GM19324 (cell line): ENCODE data around the gene PIP4K2C.
"Not testable (repeated sequence)": the region's sequence is repeated elsewhere in the genome, so short reads cannot be mapped to it uniquely, and the experiment has no call there.

Experiments
- ATAC-seq: cut with Tn5 transposase; IDR thresholded peaks from one replicate; pipeline ENCODE4 v1.9.1; 2021; ENCODE audit warnings: mild to moderate bottlenecking, moderate library complexity; ENCODE audit not compliant: unreplicated experiment, low FRiP score

PIP4K2C gene

DNA sequence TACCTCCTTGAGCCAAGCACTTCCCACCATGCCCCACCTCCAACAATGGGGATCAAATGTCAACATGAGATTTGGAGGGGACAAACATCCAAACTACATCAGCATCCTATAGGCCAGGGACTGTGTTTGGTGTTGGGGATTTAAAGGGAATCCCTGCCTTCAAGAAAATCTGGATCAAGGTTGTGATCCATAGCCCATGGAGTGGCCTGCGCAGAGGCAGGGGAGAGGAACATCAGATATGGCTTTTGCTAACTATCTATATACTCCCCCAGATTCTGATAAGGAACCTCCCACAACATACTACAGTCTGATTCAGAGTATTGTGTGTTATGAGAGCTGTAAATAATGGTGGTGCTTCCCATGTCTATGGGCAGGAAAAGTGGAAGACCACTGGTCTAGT is 36.1 kb upstream of the PIP4K2C start:
- no peak for ATAC-seq

DNA sequence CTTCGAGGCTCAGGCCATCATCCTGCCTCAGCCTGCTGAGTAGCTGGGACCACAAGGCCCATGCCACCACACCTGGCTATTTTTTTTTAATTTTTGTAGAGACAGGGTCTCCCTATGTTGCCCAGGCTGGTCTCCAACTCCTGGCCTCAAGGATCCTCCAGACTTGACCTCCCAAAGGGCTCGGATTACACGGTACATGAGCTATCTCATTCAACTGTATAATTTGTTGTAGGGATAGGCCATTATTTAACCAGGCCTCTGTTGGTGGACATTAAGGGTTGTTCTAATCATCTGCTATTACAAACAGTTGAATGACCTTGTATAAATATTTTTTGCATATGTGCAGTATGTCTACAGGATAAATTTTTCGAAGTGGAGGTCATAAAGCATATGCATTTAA is 32.1 kb upstream of the PIP4K2C start:
- no peak for ATAC-seq

DNA sequence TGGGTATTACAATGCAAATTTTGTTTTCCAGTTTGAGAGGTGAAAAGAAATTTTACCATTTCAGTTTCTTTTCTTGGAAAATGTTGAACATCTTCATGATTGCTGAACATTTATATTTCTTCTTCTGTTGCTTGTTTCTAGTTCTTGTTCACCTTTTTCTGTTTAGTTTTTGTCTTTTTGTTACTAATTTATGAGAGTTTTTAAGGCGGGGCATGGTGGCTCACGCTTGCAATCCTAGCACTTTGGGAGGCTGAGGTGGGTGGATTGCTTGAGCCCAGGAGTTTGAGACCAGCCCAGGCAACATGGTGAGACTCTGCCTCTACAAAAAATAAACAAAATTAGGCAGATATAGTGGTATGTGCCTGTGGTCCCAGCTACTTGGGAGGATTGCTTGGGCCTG is 30.5 kb upstream of the PIP4K2C start:
- ATAC-seq, result no peak

DNA sequence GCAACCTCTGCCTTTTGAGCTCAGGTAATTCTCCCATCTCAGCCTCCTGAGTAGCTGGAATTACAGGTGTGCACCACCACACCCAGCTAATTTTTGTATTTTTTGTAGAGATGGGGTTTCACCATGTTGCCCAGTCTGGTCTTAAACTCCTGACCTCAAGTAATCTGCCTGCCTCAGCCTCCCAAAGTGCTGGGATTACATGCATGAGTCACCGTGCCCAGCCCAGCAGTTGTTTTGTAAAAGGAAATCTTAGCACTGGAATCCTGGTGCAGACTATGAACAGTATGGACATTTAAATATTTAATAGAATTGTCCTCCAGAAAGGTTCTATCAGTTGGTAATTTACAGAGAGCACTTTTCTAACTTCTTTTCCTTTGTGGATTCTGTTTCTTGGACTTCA is 29.9 kb upstream of the PIP4K2C start:
- ATAC-seq, result not testable (repeated sequence)

DNA sequence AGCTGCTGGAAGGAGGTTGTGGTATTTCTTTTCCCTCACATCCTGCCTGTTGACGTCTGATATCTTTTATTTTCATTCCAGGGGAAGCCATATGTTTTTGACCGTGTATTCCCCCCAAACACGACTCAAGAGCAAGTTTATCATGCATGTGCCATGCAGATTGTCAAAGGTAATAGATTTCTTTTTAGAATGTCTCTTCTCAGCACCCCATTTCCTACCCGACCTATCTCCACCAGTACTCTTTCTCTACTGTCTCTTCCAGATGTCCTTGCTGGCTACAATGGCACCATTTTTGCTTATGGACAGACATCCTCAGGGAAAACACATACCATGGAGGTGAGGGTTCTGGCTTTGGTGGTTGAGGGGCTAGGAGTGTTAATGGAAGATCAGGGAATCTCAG is 27.6 kb upstream of the PIP4K2C start:
- ATAC-seq, result no peak

DNA sequence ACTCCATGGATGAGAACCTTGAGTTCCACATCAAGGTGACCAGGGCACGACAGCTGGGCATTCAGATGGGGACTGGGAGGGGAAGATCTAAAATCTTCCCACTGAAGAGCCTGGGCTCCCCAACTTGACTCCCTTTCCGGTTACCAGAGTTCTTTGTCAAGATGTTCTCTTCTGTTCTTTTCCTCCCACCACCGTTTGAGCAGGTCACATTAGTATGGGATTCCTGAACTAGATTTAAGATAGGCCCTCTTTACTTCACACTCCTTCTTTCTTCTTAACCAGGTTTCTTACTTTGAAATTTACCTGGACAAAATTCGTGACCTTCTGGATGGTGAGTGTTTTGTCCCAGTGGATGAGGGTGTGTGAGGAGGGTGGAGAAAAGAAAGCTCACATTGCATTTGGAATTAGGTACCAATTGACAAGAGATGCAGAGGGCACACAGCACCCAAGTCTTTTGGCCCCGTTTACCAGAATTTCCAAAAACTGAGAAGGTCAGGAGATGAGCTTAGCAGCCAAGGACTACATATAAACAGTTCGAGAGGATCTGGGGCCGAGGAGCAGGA is 26.7 kb upstream of the PIP4K2C start:
- ATAC-seq, result no peak

DNA sequence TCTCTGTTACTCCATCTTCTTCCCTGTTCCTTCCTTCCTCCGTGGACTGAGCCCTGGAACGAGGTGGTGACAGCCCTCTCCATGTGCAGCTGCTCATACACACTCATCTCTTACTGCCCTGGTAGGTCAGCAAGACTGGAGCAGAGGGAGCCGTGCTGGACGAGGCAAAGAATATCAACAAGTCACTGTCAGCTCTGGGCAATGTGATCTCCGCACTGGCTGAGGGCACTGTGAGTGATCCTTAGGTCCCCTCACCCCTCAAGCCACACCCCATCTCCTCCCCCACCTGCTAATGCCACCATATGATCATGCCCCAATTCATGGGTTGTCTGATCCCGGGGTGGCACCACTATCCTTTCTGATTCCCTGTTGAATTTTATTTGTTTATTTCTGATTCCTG is 22.2 kb upstream of the PIP4K2C start:
- ATAC-seq, result no peak

DNA sequence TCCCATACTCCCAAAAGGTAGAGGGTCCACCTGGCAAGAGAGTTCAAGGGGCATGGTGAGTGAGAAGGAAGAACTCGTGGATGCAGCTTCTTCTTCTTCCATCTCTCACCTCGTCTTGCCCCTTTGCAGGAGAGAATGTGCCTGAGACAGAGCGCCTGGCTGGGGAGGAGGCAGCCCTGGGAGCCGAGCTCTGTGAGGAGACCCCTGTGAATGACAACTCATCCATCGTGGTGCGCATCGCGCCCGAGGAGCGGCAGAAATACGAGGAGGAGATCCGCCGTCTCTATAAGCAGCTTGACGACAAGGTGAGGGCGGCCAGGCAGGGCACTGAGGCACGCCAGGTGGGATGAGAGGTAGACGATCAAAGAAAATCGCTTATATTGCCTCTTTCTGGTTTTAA is 21.1 kb upstream of the PIP4K2C start:
- ATAC-seq, result no peak

DNA sequence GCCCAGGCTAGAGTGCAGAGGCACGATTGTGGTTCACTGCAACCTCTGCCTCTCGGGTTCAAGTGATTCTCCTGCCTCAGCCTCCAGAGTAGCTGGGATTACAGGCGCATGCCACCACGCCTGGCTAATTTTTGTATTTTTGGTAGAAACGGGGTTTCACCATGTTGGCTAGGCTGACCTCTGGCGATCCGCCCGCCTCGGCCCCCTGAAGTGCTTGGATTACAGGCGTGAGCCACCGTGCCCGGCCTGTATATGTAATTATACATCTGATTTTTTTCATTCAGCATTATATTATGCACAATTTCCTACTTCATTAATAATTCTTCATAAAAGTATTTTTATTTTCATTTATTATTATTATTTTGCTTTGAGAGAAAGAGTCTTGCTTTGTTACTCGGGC is 20.6 kb upstream of the PIP4K2C start:
- ATAC-seq, result not testable (repeated sequence)

DNA sequence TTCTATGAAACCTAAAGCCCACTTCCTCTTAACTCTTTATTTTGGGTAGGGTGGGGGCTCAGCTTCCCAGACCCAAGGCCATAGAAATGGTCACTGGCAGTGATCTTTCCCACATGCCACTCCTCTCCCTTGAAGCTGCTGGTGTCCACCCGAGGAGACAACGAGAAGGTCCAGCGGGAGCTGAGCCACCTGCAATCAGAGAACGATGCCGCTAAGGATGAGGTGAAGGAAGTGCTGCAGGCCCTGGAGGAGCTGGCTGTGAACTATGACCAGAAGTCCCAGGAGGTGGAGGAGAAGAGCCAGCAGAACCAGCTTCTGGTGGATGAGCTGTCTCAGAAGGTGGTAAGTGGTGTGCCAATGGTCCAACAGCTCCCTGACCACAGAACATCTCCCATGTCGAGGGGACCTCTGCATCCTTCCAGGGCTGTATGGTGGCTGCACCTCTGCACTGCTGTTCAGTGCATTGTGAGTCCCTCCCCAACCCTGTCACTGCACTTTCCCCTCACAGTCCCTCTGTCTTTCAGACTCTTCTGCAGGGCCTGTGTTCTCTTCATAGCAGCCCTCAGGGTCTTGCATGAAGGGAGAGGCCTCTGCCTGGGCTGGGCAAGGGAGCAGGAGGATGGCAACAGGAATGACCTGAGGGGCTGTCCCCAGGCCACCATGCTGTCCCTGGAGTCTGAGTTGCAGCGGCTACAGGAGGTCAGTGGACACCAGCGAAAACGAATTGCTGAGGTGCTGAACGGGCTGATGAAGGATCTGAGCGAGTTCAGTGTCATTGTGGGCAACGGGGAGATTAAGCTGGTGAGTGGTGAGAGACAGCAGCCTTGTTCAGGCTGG is 18.8 kb upstream of the PIP4K2C start:
- ATAC-seq, result no peak

DNA sequence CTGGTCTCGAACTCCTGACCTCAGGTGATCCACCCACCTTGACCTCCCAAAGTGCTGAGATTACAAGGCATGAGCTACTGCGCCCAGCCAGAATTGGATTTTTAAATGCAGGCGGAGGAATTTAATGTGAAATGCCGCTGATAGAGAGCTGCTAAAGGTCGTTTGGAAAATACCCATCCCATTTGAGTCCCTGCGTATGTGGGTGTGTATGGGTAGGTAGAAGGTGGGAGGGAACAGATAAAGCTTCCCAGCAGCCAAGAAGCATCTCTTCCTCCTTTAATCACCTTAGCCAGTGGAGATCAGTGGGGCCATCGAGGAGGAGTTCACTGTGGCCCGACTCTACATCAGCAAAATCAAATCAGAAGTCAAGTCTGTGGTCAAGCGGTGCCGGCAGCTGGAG is 16.2 kb upstream of the PIP4K2C start:
- no peak for ATAC-seq

DNA sequence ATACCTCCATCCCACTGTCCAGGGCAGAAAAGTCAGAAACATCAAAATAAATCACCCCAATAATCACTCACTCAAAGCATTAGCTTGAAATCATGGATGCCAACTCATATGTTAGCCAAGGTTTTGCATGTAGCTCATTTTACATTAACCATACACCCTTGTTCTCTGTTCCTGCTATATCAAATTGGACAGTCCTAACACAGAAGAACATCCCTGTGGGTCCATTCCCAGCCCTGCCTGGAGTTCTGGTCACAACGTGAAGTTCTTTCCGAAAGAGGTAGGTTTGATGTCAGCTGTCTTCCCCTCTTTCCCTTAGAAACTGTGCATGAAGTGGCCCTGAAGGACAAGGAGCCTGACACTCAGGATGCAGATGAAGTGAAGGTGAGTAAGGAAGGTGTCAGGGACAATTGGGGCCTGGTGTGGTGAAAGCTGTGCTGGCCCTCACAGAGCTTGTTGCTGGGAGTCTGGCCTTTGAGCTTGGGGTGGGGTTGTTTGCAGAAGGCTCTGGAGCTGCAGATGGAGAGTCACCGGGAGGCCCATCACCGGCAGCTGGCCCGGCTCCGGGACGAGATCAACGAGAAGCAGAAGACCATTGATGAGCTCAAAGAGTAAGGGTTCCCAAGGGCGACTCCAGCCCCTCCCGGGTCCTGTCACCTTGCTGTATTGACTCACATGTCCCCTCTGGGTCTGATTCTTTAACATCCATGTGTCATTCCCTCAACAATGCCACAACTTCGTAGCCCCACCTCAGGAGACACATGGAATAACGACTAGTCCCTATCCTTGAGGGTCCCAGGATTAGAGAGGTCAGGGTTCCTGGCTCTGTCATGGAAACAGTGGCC is 15.0 kb upstream of the PIP4K2C start:
- no peak for ATAC-seq

DNA sequence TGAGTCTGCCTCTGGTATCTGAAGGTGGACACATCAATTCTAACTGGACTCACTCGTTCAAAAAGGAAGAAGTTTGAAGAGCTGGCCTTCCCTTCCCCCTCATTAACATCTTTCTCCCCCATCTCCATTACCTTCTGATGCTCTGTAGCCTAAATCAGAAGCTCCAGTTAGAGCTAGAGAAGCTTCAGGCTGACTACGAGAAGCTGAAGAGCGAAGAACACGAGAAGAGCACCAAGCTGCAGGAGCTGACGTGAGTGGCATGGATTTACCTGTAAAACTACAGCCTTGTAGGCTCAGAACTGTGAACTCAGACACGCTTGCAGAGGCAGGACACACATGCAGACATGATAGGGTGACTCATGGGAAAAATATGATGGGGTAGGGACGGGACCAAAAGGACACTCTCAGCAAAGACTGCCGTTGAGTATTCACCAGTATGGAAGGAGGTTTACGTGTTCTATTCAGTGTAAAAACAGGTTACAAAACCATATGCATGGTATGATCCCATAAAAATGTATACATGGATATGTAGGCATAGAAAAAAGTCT is 14.3 kb upstream of the PIP4K2C start:
- ATAC-seq, result no peak

DNA sequence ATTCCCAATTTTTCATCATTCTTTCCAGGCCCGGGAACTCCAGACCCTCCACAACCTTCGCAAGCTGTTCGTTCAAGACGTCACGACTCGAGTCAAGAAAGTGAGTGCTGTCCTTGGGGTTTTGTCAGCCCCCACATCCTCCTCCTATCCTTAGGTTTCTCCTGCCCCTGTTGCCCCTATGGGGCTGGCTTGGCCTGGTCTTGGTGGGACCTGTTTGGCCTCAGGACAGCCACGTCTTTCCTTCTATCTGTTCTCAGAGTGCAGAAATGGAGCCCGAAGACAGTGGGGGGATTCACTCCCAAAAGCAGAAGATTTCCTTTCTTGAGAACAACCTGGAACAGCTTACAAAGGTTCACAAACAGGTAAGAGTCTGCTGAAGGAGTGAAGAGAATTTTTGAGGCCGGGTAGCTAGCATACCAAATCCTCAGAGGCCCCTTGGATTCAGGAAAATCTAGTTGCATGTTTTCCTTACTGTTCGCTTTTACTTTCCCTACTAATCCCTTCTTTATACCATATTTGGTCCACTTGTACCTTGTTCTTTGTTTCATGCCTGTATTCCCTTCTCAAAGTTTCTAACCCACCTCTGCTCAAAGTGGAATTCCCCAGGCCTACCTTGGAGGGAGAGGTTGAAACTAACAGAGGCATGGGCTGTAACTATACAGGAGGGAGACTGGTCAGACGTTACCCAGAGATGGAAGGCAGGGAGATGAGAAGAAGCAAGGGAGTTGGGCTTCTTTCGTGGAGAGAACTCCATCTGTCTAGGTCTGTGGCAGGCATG is 12.8 kb upstream of the PIP4K2C start:
- ATAC-seq, result no peak

DNA sequence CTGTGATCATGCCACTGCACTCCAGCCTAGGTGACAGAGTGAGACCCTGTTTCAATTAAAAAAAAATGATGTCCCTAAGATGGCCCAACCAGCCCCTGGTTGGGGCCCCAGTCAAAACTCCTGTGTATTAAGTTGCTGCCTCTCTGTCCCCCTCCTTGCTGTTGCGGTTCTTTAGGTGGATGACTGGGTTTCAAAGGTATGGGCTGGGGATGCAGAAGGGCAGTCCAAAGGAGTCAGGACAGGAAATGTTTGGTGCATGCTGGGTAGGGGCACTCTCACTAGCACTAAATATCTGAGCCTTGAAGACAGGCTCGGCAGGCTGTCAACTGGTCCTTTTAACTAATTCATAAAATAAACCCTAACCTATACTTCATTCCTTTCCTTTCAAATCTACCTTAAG is 12.0 kb upstream of the PIP4K2C start:
- ATAC-seq, result no peak

DNA sequence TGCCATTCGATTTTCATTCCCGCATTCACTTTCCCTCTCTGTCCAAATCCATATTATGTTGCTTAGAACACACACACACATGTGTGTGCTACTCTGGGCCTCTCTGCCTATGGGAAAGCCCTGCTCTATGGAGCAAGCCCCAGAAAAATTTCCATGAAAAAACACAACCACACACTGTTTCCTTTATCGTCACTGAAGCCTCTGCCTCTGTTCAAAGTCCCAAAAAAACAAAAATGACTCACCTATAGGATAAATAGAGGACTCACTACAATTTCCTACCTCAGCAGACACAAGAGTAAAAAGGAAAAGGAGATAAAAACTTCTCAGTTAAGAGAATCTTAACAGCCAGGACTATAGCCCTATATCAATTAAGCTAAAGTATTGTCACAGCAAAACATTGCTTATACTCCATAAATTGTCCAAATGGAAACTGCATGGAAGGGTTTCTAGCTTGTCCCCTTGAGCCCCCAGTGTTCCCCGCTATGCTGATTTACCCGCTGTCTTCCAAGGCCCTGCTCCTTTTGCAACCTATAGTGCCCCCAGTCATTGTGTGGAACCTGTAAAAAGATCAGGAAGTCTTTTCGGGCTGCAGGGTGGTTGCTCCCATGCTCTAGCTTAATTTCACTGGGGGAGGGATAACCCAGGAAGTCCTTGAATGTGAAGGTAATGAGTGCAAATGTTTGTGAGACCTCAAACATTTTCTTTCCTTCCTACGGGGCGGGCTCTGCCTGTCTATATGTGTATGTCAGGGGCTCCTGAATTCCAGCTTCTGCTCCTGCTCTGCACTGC is 11.1 kb upstream of the PIP4K2C start:
- no peak for ATAC-seq

DNA sequence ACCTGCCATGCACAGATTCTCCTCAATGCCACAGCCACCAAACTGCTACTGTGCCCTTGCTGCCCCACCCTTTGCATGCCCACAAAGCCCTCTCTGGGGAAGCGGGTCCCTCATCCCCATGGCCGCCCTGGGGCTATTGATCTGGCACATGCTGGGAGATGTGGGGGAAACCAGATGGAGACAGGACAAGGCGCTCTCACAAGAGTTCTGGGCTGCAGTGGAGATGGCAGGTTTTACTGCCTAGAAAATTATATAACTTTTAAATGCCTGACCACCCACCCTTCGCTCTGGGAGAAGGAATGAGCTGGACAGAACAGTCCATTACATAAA is 10.6 kb upstream of the PIP4K2C start:
- no peak for ATAC-seq

DNA sequence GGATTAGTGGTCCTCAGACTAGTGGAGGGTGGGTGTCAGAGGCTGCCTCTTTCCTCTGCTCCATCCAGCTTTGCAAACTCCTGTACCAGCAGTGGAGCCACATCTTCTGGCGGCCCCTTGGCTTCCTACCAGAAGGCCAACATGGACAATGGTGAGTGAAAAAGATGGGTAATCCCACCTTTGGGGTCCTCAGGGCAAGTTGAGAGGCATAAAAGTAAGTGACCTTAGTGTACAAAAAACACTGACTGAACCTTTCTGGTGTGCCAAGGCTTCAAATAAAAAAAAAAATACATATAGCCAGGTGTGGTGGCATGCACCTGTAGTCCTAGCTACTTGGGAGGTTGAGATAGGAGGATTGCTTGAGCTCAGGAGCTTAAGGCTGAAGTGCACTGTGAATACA is 9.2 kb upstream of the PIP4K2C start:
- no peak for ATAC-seq

DNA sequence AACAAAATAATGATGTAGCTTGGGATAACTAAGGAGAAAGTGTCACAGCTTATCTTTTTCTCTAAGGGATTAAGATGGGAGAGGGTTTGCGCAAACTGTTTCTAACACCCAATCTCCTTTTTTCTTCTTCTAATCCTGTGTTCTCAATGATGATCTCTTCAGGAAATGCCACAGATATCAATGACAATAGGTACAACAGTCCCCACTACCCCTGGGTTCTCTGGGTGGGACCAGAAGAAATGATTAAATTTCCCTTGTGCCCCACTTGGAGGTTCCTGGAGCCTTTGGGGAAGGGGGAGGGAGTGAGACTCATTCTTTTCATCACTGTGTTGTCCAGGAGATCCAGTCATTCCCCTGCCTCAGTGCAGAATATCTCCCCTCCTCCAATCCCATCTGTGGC is 8.6 kb upstream of the PIP4K2C start:
- no peak for ATAC-seq
